Endothelial cell of umbilical vein (primary cell): ENCODE results near the gene ZNF148. TPM values are rescaled to one million over a fixed set of nuclear protein-coding genes. Genes with fewer than 3 reads are reported as not detected.

Experiments used
- BruUV-seq: library from RNA; stranded (reverse); fragments of 400-500 nt; replicated peaks from 2 replicates; lab custom pipeline; 2021; lab: Mats Ljungman, UMichigan
- CTCF ChIA-PET: fragments of 300-600, 350-600 bp; sonication (Branson Sonifier 250); formaldehyde crosslinking; loops from one replicate; lab custom pipeline; 2021; ENCODE audit warnings: antibody characterized with exemption, inconsistent platforms; lab: Charles Lee
- POLR2A ChIA-PET: fragments of 300-600, 350-600 bp; sonication (Branson Sonifier 250); formaldehyde crosslinking; loops from one replicate; lab custom pipeline; 2021; ENCODE audit warnings: antibody characterized with exemption, inconsistent platforms; lab: Charles Lee
- DNase-seq: peaks from one replicate; pipeline ENCODE4 v3.0.0-alpha.2; 2011; ENCODE audit warnings: low read depth, low spot score
- FAIRE-seq: peaks from 2 replicates; lab custom pipeline; 2011; peaks lifted over from hg19 to GRCh38; lab: Jason Lieb, UNC
- H2AFZ ChIP-seq: 2 replicates; pipeline ENCODE4 v1.6.0; 2012; ENCODE audit warnings: low read depth, low read length, control low read depth, inconsistent platforms
- H3K27ac ChIP-seq: 2 replicates; pipeline ENCODE4 v1.5.1; 2011; ENCODE audit warnings: low read depth, mild to moderate bottlenecking, control low read depth, low read length, moderate library complexity; ENCODE audit not compliant: insufficient read depth
- H3K27me3 ChIP-seq, 2 experiments: 2 replicates each; pipeline versions ENCODE4 v1.6.0 to v1.6.1; 2011; ENCODE audit warnings: low read length in 2 of 2, mixed read lengths in 1 of 2; ENCODE audit not compliant: control insufficient read depth in 2 of 2, insufficient read depth in 2 of 2
- H3K36me3 ChIP-seq, 2 experiments: 2 replicates in 1 of 2; 3 replicates in 1 of 2; pipeline ENCODE4 v1.5.1; 2011; ENCODE audit warnings: low read length in 2 of 2, mild to moderate bottlenecking in 1 of 2, moderate library complexity in 1 of 2; ENCODE audit not compliant: control insufficient read depth in 2 of 2, insufficient read depth in 2 of 2; ENCODE audit errors: extremely low read depth in 1 of 2
- H3K4me1 ChIP-seq: 3 replicates; pipeline ENCODE4 v1.5.1; 2011; ENCODE audit warnings: mild to moderate bottlenecking, low read length; ENCODE audit not compliant: control insufficient read depth, insufficient read depth; ENCODE audit errors: extremely low read depth
- H3K4me2 ChIP-seq: 2 replicates; pipeline ENCODE4 v1.6.1; 2011; ENCODE audit warnings: low read length, control low read depth, mixed read lengths; ENCODE audit not compliant: insufficient read depth
- H3K4me3 ChIP-seq, 3 experiments: fragments of 200-600 bp in 1 of 3; sonication (generic), shearing (Covaris generic) in 1 of 3; replicated peaks in 1 of 3; 2 replicates each; pipeline ENCODE4 v1.5.1; 2011 to 2016; ENCODE audit warnings: control low read depth in 3 of 3, low read length in 3 of 3, mild to moderate bottlenecking in 2 of 3, inconsistent platforms in 1 of 3, low read depth in 1 of 3, moderate library complexity in 1 of 3; ENCODE audit not compliant: insufficient read depth in 1 of 3
- H3K79me2 ChIP-seq: 2 replicates; pipeline ENCODE4 v1.6.0; 2012; ENCODE audit warnings: low read length, inconsistent platforms; ENCODE audit not compliant: control insufficient read depth, insufficient read depth
- H3K9ac ChIP-seq: replicated peaks from 2 replicates; pipeline ENCODE3; 2011; ENCODE audit warnings: low read length, control low read depth; ENCODE audit not compliant: insufficient read depth; ENCODE audit errors: extremely low read depth
- H3K9me1 ChIP-seq: replicated peaks from 3 replicates; pipeline ENCODE4 v1.6.0; 2011; ENCODE audit warnings: mild to moderate bottlenecking, low read length; ENCODE audit not compliant: control insufficient read depth, insufficient read depth; ENCODE audit errors: extremely low read depth
- H3K9me3 ChIP-seq: replicated peaks from 2 replicates; pipeline ENCODE4 v1.5.1; 2012; ENCODE audit warnings: low read length, inconsistent platforms; ENCODE audit not compliant: control insufficient read depth, insufficient read depth
- H4K20me1 ChIP-seq: replicated peaks from 2 replicates; pipeline ENCODE3; 2011; ENCODE audit warnings: mild to moderate bottlenecking, low read length; ENCODE audit not compliant: control insufficient read depth, insufficient read depth; ENCODE audit errors: extremely low read depth
- CTCF ChIP-seq, 2 donors: IDR thresholded peaks; 1 replicate in 1 of 2; 2 replicates in 1 of 2; pipeline ENCODE4 v1.5.1; 2011; ENCODE audit warnings: low read length in 2 of 2, mild to moderate bottlenecking in 2 of 2, moderate library complexity in 2 of 2, control low read depth in 1 of 2, inconsistent platforms in 1 of 2, low read depth in 1 of 2; ENCODE audit not compliant: insufficient read depth in 1 of 2; ENCODE audit errors: extremely low read depth in 1 of 2
- EZH2 ChIP-seq: IDR thresholded peaks from 2 replicates; pipeline ENCODE4 v1.6.1; 2012; ENCODE audit warnings: borderline replicate concordance, low read depth, mild to moderate bottlenecking, moderate library complexity, low read length, inconsistent platforms; ENCODE audit not compliant: severe bottlenecking
- FOS ChIP-seq: IDR thresholded peaks from 2 replicates; pipeline ENCODE4 v1.6.1; 2011; ENCODE audit warnings: mild to moderate bottlenecking, low read length, moderate library complexity, borderline replicate concordance; ENCODE audit not compliant: insufficient read depth
- GATA2 ChIP-seq: IDR thresholded peaks from 2 replicates; pipeline ENCODE4 v1.7.0; 2011; ENCODE audit warnings: low read depth, mild to moderate bottlenecking, moderate library complexity, mixed read lengths, low read length; ENCODE audit not compliant: insufficient read length, insufficient read depth
- JUN ChIP-seq: IDR thresholded peaks from 2 replicates; pipeline ENCODE4 v1.6.1; 2011; ENCODE audit warnings: borderline replicate concordance, low read depth; ENCODE audit not compliant: insufficient read length, insufficient read depth
- MAX ChIP-seq: IDR thresholded peaks from 2 replicates; pipeline ENCODE4 v1.6.1; 2011; ENCODE audit not compliant: insufficient read depth, insufficient read length
- MYC ChIP-seq: IDR thresholded peaks from one replicate; pipeline ENCODE4 v1.6.1; 2011; ENCODE audit warnings: mild to moderate bottlenecking, low read depth, low read length
- POLR2A ChIP-seq: IDR thresholded peaks from 2 replicates; pipeline ENCODE4 v1.6.1; 2012; ENCODE audit warnings: low read depth, mild to moderate bottlenecking, control low read depth, low read length
- POLR2AphosphoS5 ChIP-seq: IDR thresholded peaks from 2 replicates; pipeline ENCODE4 v1.6.1; 2012; ENCODE audit warnings: low read depth, mild to moderate bottlenecking, control low read depth, low read length, moderate library complexity; ENCODE audit not compliant: insufficient read depth
- dilution Hi-C: fragments of 300-500 bp; cut with MboI; formaldehyde crosslinking; loops from one replicate; pipeline ENCODE4 v1.15.0; 2019; ENCODE audit warnings: low sequenced_read_pairs; ENCODE audit not compliant: extremely low pct_ligation_motif_present
- intact Hi-C: fragments of 100-400 bp; cut with micrococcal nuclease; formaldehyde crosslinking; loops from one replicate; pipeline ENCODE4 v1.10.0; 2022
- polyA plus RNA-seq, 4 experiments: library from polyadenylated mRNA; depleted of rRNA in 3 of 4; stranded (reverse) in 3 of 4; unstranded in 1 of 4; fragments of >200 nt; gene quantifications; 2 replicates each; pipeline versions ENCODE4 v1.2.1 to v1.2.3, GENCODE V29; 2011 to 2012; ENCODE audit warnings: missing spikeins in 1 of 4
- total RNA-seq: library from RNA; stranded (reverse); gene quantifications from 2 replicates; pipeline ENCODE4 v1.2.3, GENCODE V29; 2021

Gene ZNF148
- total and polyA plus RNA-seq, 2 donors (not counting 3 experiments of a cell fraction or from before 2014, with no cell fraction given): 8.0 to 41.3 TPM

GRCh38 chr3:125319765-125320164 is 55.4 kb downstream of the ZNF148 start:
- H3K36me3 ChIP-seq: peaks cover 0 to 2% of the 10 kb centered on the region in 2 experiments
- ChIA-PET POLR2A (no interaction called here), CTCF (interaction anchor here (1.5 kb wide), 1 partner anchor 59 kb away, joined by 3 read pairs; no protein-coding TSS in a partner anchor)
- no peaks in the 10 kb centered on the region for H3K9me1 ChIP-seq
- peaks cover 9% of the 10 kb centered on the region for H3K79me2 ChIP-seq
- no peak for TF ChIP-seq POLR2AphosphoS5
- no peak for TF ChIP-seq FOS
- TF ChIP-seq MAX: no peak
- no peak for TF ChIP-seq GATA2
- TF ChIP-seq EZH2: no peak
- no peak for TF ChIP-seq CTCF (IDR thresholded peaks at IDR 0.05; ENCODE audit: extremely low read depth in 1 of 2, insufficient read depth in 1 of 2, low read depth in 1 of 2, low read length in 2 of 2)
- TF ChIP-seq JUN: no peak
- no peak for TF ChIP-seq POLR2A
- no peak for TF ChIP-seq MYC
- intact Hi-C loops (no loop called here), dilution Hi-C loops (no loop called here)
- no peak overlapping the region for H3K27ac ChIP-seq
- H2AFZ ChIP-seq: no peak overlapping the region
- FAIRE-seq (no peak), DNase-seq (no peak)
- no peaks in the 10 kb centered on the region for H3K27me3 ChIP-seq
- H3K4me2 ChIP-seq: no peak overlapping the region
- no peaks in the 10 kb centered on the region for H3K9me3 ChIP-seq
- no peak overlapping the region for H3K9ac ChIP-seq
- peaks cover 31% of the 10 kb centered on the region for H3K4me1 ChIP-seq
- H3K4me3 ChIP-seq: no peak overlapping the region
- H4K20me1 ChIP-seq: no peaks in the 10 kb centered on the region
- BruUV-seq: no TSS peak
